Trophoblast cell (in vitro differentiated cells and primary cell): ENCODE data around the gene ANKS3.
A peak's percentile ranks its signal among the peaks of the same experiment; 100 is the strongest.
"Not testable (repeated sequence)": the region's sequence is repeated elsewhere in the genome, so short reads cannot be mapped to it uniquely, and the experiment has no call there.

Experiments
- DNase-seq, 2 donors: peaks; one replicate each; pipeline ENCODE4 v3.0.0-alpha.2; 2016
- H2AFZ ChIP-seq: 2 replicates; pipeline ENCODE4 v1.6.1; 2013; ENCODE audit warnings: low read length, moderate library complexity, mild to moderate bottlenecking; ENCODE audit not compliant: insufficient read depth, poor library complexity
- H2AK5ac ChIP-seq: 2 replicates; pipeline ENCODE4 v1.6.1; 2013; ENCODE audit warnings: mild to moderate bottlenecking, low read length
- H2BK120ac ChIP-seq: 2 replicates; pipeline ENCODE4 v1.6.1; 2013; ENCODE audit warnings: low read length, mild to moderate bottlenecking, moderate library complexity; ENCODE audit not compliant: insufficient read depth, poor library complexity
- H2BK12ac ChIP-seq: 2 replicates; pipeline ENCODE4 v1.6.1; 2013; ENCODE audit warnings: mild to moderate bottlenecking, low read length, moderate library complexity
- H2BK5ac ChIP-seq: 2 replicates; pipeline ENCODE4 v1.6.1; 2013; ENCODE audit warnings: low read length, low read depth, moderate library complexity, mild to moderate bottlenecking; ENCODE audit not compliant: poor library complexity
- H3K14ac ChIP-seq: 2 replicates; pipeline ENCODE4 v1.6.1; 2013; ENCODE audit warnings: mild to moderate bottlenecking, low read length
- H3K18ac ChIP-seq: 2 replicates; pipeline ENCODE4 v1.6.1; 2013; ENCODE audit warnings: mild to moderate bottlenecking, low read length
- H3K23ac ChIP-seq: 2 replicates; pipeline ENCODE4 v1.6.1; 2013; ENCODE audit warnings: low read length
- H3K27ac ChIP-seq: 2 replicates; pipeline ENCODE4 v1.5.1; 2013; ENCODE audit warnings: low read depth, mild to moderate bottlenecking, inconsistent platforms, low read length, moderate library complexity
- H3K27me3 ChIP-seq: 2 replicates; pipeline ENCODE4 v1.6.1; 2013; ENCODE audit warnings: inconsistent platforms, mild to moderate bottlenecking, low read length, moderate library complexity; ENCODE audit not compliant: insufficient read depth
- H3K36me3 ChIP-seq, 2 experiments: 1 replicate in 1 of 2; 2 replicates in 1 of 2; pipeline ENCODE4 v1.6.1; 2013; ENCODE audit warnings: low read length in 2 of 2, mild to moderate bottlenecking in 2 of 2, moderate library complexity in 1 of 2; ENCODE audit not compliant: insufficient read depth in 2 of 2, control insufficient read depth in 1 of 2
- H3K4ac ChIP-seq: 2 replicates; pipeline ENCODE4 v1.6.1; 2013; ENCODE audit warnings: low read depth, mild to moderate bottlenecking, low read length, moderate library complexity
- H3K4me1 ChIP-seq, 2 experiments: 1 replicate in 1 of 2; 2 replicates in 1 of 2; pipeline ENCODE4 v1.6.1; 2013; ENCODE audit warnings: low read length in 2 of 2, mild to moderate bottlenecking in 2 of 2, moderate library complexity in 1 of 2; ENCODE audit not compliant: insufficient read depth in 2 of 2, control insufficient read depth in 1 of 2
- H3K4me2 ChIP-seq: 2 replicates; pipeline ENCODE4 v1.6.1; 2013; ENCODE audit warnings: inconsistent platforms, mild to moderate bottlenecking, low read length, moderate library complexity
- H3K4me3 ChIP-seq: 2 replicates; pipeline ENCODE4 v1.5.1; 2013; ENCODE audit warnings: mild to moderate bottlenecking, low read depth, low read length, inconsistent platforms
- H3K79me1 ChIP-seq: one replicate; pipeline ENCODE4 v1.6.1; 2013; ENCODE audit warnings: low read length
- H3K79me2 ChIP-seq: 2 replicates; pipeline ENCODE4 v1.6.1; 2013; ENCODE audit warnings: low read length, mild to moderate bottlenecking; ENCODE audit not compliant: control insufficient read depth, insufficient read depth, poor library complexity
- H3K9ac ChIP-seq: 2 replicates; pipeline ENCODE4 v1.6.1; 2013; ENCODE audit warnings: mild to moderate bottlenecking, low read length
- H3K9me3 ChIP-seq: 2 replicates; pipeline ENCODE4 v1.6.1; 2013; ENCODE audit warnings: low read depth, mild to moderate bottlenecking, control low read depth, inconsistent platforms, low read length; ENCODE audit not compliant: insufficient read depth
- H4K12ac ChIP-seq: 2 replicates; pipeline ENCODE4 v1.6.1; 2013; ENCODE audit warnings: low read depth, mild to moderate bottlenecking, low read length, moderate library complexity
- H4K8ac ChIP-seq: 2 replicates; pipeline ENCODE4 v1.6.1; 2013; ENCODE audit warnings: low read depth, mild to moderate bottlenecking, low read length, moderate library complexity
- H4K91ac ChIP-seq: one replicate; pipeline ENCODE4 v1.6.1; 2013; ENCODE audit warnings: low read depth, mild to moderate bottlenecking, low read length, moderate library complexity
- WGBS: extraction: QIAGEN DNeasy Blood & Tissue Kit; methylation state at CpG from one replicate; pipeline ENCODE4 v1.1.7; 2013; ENCODE audit warnings: missing lambda C conversion rate; ENCODE audit not compliant: insufficient read length, insufficient coverage; ENCODE audit errors: extremely low coverage; 5-methylcytosine and 5-hydroxymethylcytosine counted together

ANKS3 gene

GRCh38 chr16:4650443-4651074 is 83.5 kb downstream of the ANKS3 start:
- Histone ChIP-seq H3K9me3 (peaks cover 14% of the 10 kb centered on the region), H3K36me3 (peaks cover 49 to 55% of the 10 kb centered on the region in 2 experiments)
- H3K23ac ChIP-seq, H3K4me2 ChIP-seq, H4K8ac ChIP-seq, H2AFZ ChIP-seq, H3K14ac ChIP-seq, H2BK12ac ChIP-seq, H3K9ac ChIP-seq, H4K91ac ChIP-seq, H3K4ac ChIP-seq, H4K12ac ChIP-seq, H3K18ac ChIP-seq, H3K79me2 ChIP-seq, H3K4me1 ChIP-seq, H3K79me1 ChIP-seq, H3K27ac ChIP-seq, H3K4me3 ChIP-seq, H2AK5ac ChIP-seq, H2BK120ac ChIP-seq, H2BK5ac ChIP-seq, H3K27me3 ChIP-seq: not testable (repeated sequence)
- peak; percentile 63 to 76 for DNase-seq
- WGBS, result no CpG with 5 or more reads among the region's 15 CpGs

- Histone ChIP-seq H3K4me2 (no peak overlapping the region), H3K79me2 (no peaks in the 10 kb centered on the region), H4K91ac (no peak overlapping the region), H3K14ac (no peak overlapping the region), H3K23ac (no peak overlapping the region), H2BK120ac (no peak overlapping the region), H3K27ac (no peak overlapping the region), H3K4me1 (no peaks in the 10 kb centered on the region), H2BK12ac (no peak overlapping the region), H3K79me1 (no peaks in the 10 kb centered on the region), H3K18ac (no peak overlapping the region), H3K9me3 (peaks cover 12% of the 10 kb centered on the region), H3K9ac (no peak overlapping the region), H3K4ac (no peak overlapping the region), H4K8ac (no peak overlapping the region), H4K12ac (no peak overlapping the region), H2AFZ (no peak overlapping the region), H3K36me3 (peaks cover 43 to 49% of the 10 kb centered on the region in 2 experiments), H2AK5ac (no peak overlapping the region), H3K4me3 (no peak overlapping the region), H2BK5ac (no peak overlapping the region), H3K27me3 (no peaks in the 10 kb centered on the region)
- no CpG with 5 or more reads among the region's 25 CpGs for WGBS
- no peak for DNase-seq
Observed at GRCh38 chr16:4649744-4650442, 84.2 kb downstream of the ANKS3 start.

GRCh38 chr16:4648917-4649316 is 85.2 kb downstream of the ANKS3 start:
- no peak overlapping the region for H4K91ac ChIP-seq
- no peaks in the 10 kb centered on the region for H3K79me1 ChIP-seq
- no peak overlapping the region for H3K18ac ChIP-seq
- H3K4ac ChIP-seq, result no peak overlapping the region
- no peak overlapping the region for H3K4me2 ChIP-seq
- no peak overlapping the region for H3K9ac ChIP-seq
- H2AFZ ChIP-seq, result no peak overlapping the region
- no peak overlapping the region for H2BK12ac ChIP-seq
- no peak overlapping the region for H2BK120ac ChIP-seq
- H4K8ac ChIP-seq, result no peak overlapping the region
- no CpG with 5 or more reads among the region's 13 CpGs for WGBS
- no peak overlapping the region for H3K14ac ChIP-seq
- peaks cover 12% of the 10 kb centered on the region for H3K9me3 ChIP-seq
- H2BK5ac ChIP-seq, result no peak overlapping the region
- H3K4me3 ChIP-seq, result no peak overlapping the region
- H3K27ac ChIP-seq, result no peak overlapping the region
- no peak overlapping the region for H4K12ac ChIP-seq
- H3K79me2 ChIP-seq, result no peaks in the 10 kb centered on the region
- H3K36me3 ChIP-seq, result peaks cover 35 to 41% of the 10 kb centered on the region in 2 experiments
- H3K4me1 ChIP-seq, result no peaks in the 10 kb centered on the region
- H3K27me3 ChIP-seq, result no peaks in the 10 kb centered on the region
- H3K23ac ChIP-seq, result no peak overlapping the region
- no peak for DNase-seq
- no peak overlapping the region for H2AK5ac ChIP-seq

GRCh38 chr16:4647644-4647980 is 86.5 kb downstream of the ANKS3 start:
- Histone ChIP-seq H4K8ac (no peak overlapping the region), H2AK5ac (no peak overlapping the region), H3K27me3 (no peaks in the 10 kb centered on the region), H3K79me2 (no peaks in the 10 kb centered on the region), H3K36me3 (peaks cover 28 to 32% of the 10 kb centered on the region in 2 experiments), H3K4ac (no peak overlapping the region), H3K27ac (no peak overlapping the region), H3K18ac (no peak overlapping the region), H3K9me3 (peaks cover 12% of the 10 kb centered on the region), H3K14ac (no peak overlapping the region), H2BK120ac (no peak overlapping the region), H3K23ac (no peak overlapping the region), H3K79me1 (no peaks in the 10 kb centered on the region), H3K4me1 (no peaks in the 10 kb centered on the region), H3K9ac (no peak overlapping the region), H4K12ac (no peak overlapping the region), H2BK12ac (no peak overlapping the region), H3K4me3 (no peak overlapping the region), H2AFZ (no peak overlapping the region), H2BK5ac (no peak overlapping the region), H4K91ac (no peak overlapping the region), H3K4me2 (no peak overlapping the region)
- no peak for DNase-seq
- no CpG with 5 or more reads among the region's 8 CpGs for WGBS
